OCI-LY7 (cell line): ENCODE measurements around the gene ADAM22. TPM values are rescaled to one million over a fixed set of nuclear protein-coding genes. Genes with fewer than 3 reads are reported as not detected.

Source experiments
- BruUV-seq: library from RNA; stranded (reverse); fragments of 400-500 nt; replicated peaks from 2 replicates; lab custom pipeline; 2021; lab: Mats Ljungman, UMichigan
- CTCF ChIA-PET: fragments of 300-600 bp; sonication (Branson Sonifier 250); formaldehyde crosslinking; loops from one replicate; lab custom pipeline; 2022; ENCODE audit warnings: antibody characterized with exemption; ENCODE audit not compliant: unreplicated experiment; lab: Charles Lee
- POLR2A ChIA-PET: fragments of 300-600 bp; sonication (Branson Sonifier 250); formaldehyde crosslinking; loops from one replicate; lab custom pipeline; 2022; ENCODE audit warnings: antibody characterized with exemption; lab: Charles Lee
- DNase-seq: peaks from one replicate; pipeline ENCODE4 v3.0.0-alpha.2; 2015; ENCODE audit warnings: low spot score
- H2AFZ ChIP-seq: fragments of 200-600 bp; sonication (generic), shearing (Covaris generic); 2 replicates; pipeline ENCODE4 v1.6.1; 2014; ENCODE audit warnings: mild to moderate bottlenecking, antibody characterized with exemption, low read length, moderate library complexity
- H3K27ac ChIP-seq: fragments of 200-600 bp; sonication (generic); 2 replicates; pipeline ENCODE4 v1.5.1; 2014; ENCODE audit warnings: mixed run types, low read depth, mild to moderate bottlenecking, moderate library complexity, low read length, inconsistent platforms; ENCODE audit not compliant: poor library complexity, severe bottlenecking
- H3K36me3 ChIP-seq: fragments of 200-600 bp; sonication (generic); 2 replicates; pipeline ENCODE4 v1.6.1; 2014; ENCODE audit warnings: mild to moderate bottlenecking, antibody characterized with exemption, low read length, moderate library complexity, mixed read lengths; ENCODE audit not compliant: insufficient read depth
- H3K4me1 ChIP-seq: fragments of 200-600 bp; sonication (generic); 2 replicates; pipeline ENCODE4 v1.5.1; 2014; ENCODE audit warnings: mild to moderate bottlenecking, low read length; ENCODE audit not compliant: insufficient read depth, poor library complexity, severe bottlenecking
- H3K4me2 ChIP-seq: fragments of 200-600 bp; sonication (generic); 2 replicates; pipeline ENCODE4 v1.6.1; 2014; ENCODE audit warnings: mild to moderate bottlenecking, low read length
- H3K4me3 ChIP-seq: fragments of 200-600 bp; sonication (generic); 2 replicates; pipeline ENCODE4 v1.5.1; 2014; ENCODE audit warnings: mild to moderate bottlenecking, low read depth, low read length; ENCODE audit not compliant: poor library complexity, severe bottlenecking
- H3K79me2 ChIP-seq: fragments of 200-600 bp; sonication (generic); 2 replicates; pipeline ENCODE4 v1.6.1; 2016; ENCODE audit warnings: low read depth, mild to moderate bottlenecking, low read length, moderate library complexity, mixed read lengths; ENCODE audit not compliant: insufficient read depth
- H3K9me2 ChIP-seq: fragments of 200-600 bp; sonication (generic); 2 replicates; pipeline ENCODE4 v1.6.1; 2016; ENCODE audit warnings: mild to moderate bottlenecking, low read length, mixed read lengths; ENCODE audit not compliant: insufficient read depth
- H3K9me3 ChIP-seq: fragments of 200-600 bp; sonication (generic); 2 replicates; pipeline ENCODE4 v1.6.1; 2014; ENCODE audit warnings: mild to moderate bottlenecking, mixed run types, low read length, mixed read lengths
- H4K20me1 ChIP-seq: fragments of 200-600 bp; sonication (generic); 2 replicates; pipeline ENCODE4 v1.6.1; 2014; ENCODE audit warnings: mild to moderate bottlenecking, antibody characterized with exemption, low read length, moderate library complexity, mixed read lengths; ENCODE audit not compliant: insufficient read depth
- CTCF ChIP-seq: fragments of 200-600 bp; sonication (generic); conservative IDR thresholded peaks from 2 replicates; pipeline ENCODE4 v1.5.1; 2014; ENCODE audit warnings: mild to moderate bottlenecking, antibody characterized with exemption, low read length, moderate library complexity, mixed read lengths
- EZH2phosphoT487 ChIP-seq: fragments of 200-600 bp; sonication (generic); IDR thresholded peaks from 2 replicates; pipeline ENCODE4 v1.6.1; 2018; ENCODE audit warnings: low read depth, borderline replicate concordance, mild to moderate bottlenecking, mixed run types, antibody characterized with exemption, low read length, moderate library complexity, mixed read lengths
- intact Hi-C: fragments of 100-400 bp; cut with micrococcal nuclease; formaldehyde crosslinking; loops from one replicate; pipeline ENCODE4 v1.10.0; 2022; ENCODE audit not compliant: unreplicated experiment
- total RNA-seq, 2 experiments: library from RNA; depleted of rRNA in 1 of 2; stranded (reverse); fragments of >200 nt in 1 of 2; shearing (Covaris generic) in 1 of 2; gene quantifications; 2 replicates each; pipeline ENCODE4 v1.2.3, GENCODE V29; 2014 to 2022

ADAM22 gene
- total RNA-seq, 2 experiments from 2014 or later = 12.0 to 13.6 TPM

- DNase-seq = no peak
- H3K9me3 ChIP-seq = no peaks in the 10 kb centered on the region
- H3K27ac ChIP-seq = no peak overlapping the region
- H3K4me2 ChIP-seq = no peak overlapping the region
- no peaks in the 10 kb centered on the region for H3K4me1 ChIP-seq
- ChIA-PET CTCF (no interaction called here), POLR2A (interaction anchor here (0.7 to 4.8 kb wide), 4 partner anchors 9 to 136 kb away, joined by 3 to 21 read pairs (median 4); partner anchors contain the start of gene SRI)
- H3K36me3 ChIP-seq = peaks cover 93% of the 10 kb centered on the region
- H3K9me2 ChIP-seq = no peaks in the 10 kb centered on the region
- H3K79me2 ChIP-seq = no peaks in the 10 kb centered on the region
- no peak overlapping the region for H3K4me3 ChIP-seq
- H4K20me1 ChIP-seq = no peaks in the 10 kb centered on the region
- BruUV-seq = no TSS peak
- TF ChIP-seq EZH2phosphoT487 (no peak), CTCF (no peak)
- H2AFZ ChIP-seq = no peak overlapping the region
- intact Hi-C loops = no loop called here
Measured at GRCh38 chr7:88208521-88208920, 274.5 kb downstream of the ADAM22 start.

- H2AFZ ChIP-seq = no peak overlapping the region
- intact Hi-C loops = loop anchor here (10.0 kb wide), 1 partner anchor 738 kb away; the partner anchor contains the start of gene ABCB4
- CTCF ChIA-PET = no interaction called here
- H4K20me1 ChIP-seq = no peaks in the 10 kb centered on the region; the same call in 1 of the 2 replicates
- H3K4me1 ChIP-seq = peaks cover 8% of the 10 kb centered on the region
- no peak for DNase-seq
- H3K4me2 ChIP-seq = no peak overlapping the region
- H3K36me3 ChIP-seq = peaks cover 89% of the 10 kb centered on the region
- no peak overlapping the region for H3K4me3 ChIP-seq
- H3K9me3 ChIP-seq = no peaks in the 10 kb centered on the region
- no peak overlapping the region for H3K27ac ChIP-seq
- POLR2A ChIA-PET = interaction anchor here (0.6 to 0.7 kb wide), 2 partner anchors 9 to 837 kb away, joined by 3 to 5 read pairs; no protein-coding TSS in a partner anchor
- TF ChIP-seq CTCF = no peak
- TF ChIP-seq EZH2phosphoT487 = no peak
- no TSS peak for BruUV-seq
- peaks cover 12% of the 10 kb centered on the region; the same call in 1 of the 2 replicates for H3K79me2 ChIP-seq
- H3K9me2 ChIP-seq = no peaks in the 10 kb centered on the region
Measured at GRCh38 chr7:88212918-88213317, 278.9 kb downstream of the ADAM22 start.

- ChIA-PET POLR2A (interaction anchor here (0.6 to 2.6 kb wide), 3 partner anchors 9 to 410 kb away, joined by 3 to 9 read pairs (median 3); no protein-coding TSS in a partner anchor), CTCF (no interaction called here)
- Histone ChIP-seq H3K4me2 (no peak overlapping the region), H4K20me1 (peaks cover 3% of the 10 kb centered on the region; the same call in 1 of the 2 replicates), H3K4me3 (no peak overlapping the region), H3K9me3 (no peaks in the 10 kb centered on the region), H3K27ac (no peak overlapping the region), H3K79me2 (peaks cover 27% of the 10 kb centered on the region; the same call in 1 of the 2 replicates), H2AFZ (no peak overlapping the region), H3K4me1 (peaks cover 14% of the 10 kb centered on the region), H3K9me2 (no peaks in the 10 kb centered on the region), H3K36me3 (peaks cover 74% of the 10 kb centered on the region)
- no TSS peak for BruUV-seq
- intact Hi-C loops = loop anchor here (10.0 kb wide), 1 partner anchor 740 kb away; the partner anchor contains the start of gene ABCB4
- DNase-seq = no peak
- TF ChIP-seq EZH2phosphoT487 = no peak
- TF ChIP-seq CTCF = no peak
Measured at GRCh38 chr7:88214456-88214855, 280.4 kb downstream of the ADAM22 start.
